ENCODE data around the gene RBM7. TPM values are rescaled to one million over a fixed set of nuclear protein-coding genes. Genes with fewer than 3 reads are reported as not detected.

RBM7 gene, protein sequence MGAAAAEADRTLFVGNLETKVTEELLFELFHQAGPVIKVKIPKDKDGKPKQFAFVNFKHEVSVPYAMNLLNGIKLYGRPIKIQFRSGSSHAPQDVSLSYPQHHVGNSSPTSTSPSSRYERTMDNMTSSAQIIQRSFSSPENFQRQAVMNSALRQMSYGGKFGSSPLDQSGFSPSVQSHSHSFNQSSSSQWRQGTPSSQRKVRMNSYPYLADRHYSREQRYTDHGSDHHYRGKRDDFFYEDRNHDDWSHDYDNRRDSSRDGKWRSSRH
- total RNA-seq: 26.2 and 46.3 TPM in 2 replicates

DNA sequence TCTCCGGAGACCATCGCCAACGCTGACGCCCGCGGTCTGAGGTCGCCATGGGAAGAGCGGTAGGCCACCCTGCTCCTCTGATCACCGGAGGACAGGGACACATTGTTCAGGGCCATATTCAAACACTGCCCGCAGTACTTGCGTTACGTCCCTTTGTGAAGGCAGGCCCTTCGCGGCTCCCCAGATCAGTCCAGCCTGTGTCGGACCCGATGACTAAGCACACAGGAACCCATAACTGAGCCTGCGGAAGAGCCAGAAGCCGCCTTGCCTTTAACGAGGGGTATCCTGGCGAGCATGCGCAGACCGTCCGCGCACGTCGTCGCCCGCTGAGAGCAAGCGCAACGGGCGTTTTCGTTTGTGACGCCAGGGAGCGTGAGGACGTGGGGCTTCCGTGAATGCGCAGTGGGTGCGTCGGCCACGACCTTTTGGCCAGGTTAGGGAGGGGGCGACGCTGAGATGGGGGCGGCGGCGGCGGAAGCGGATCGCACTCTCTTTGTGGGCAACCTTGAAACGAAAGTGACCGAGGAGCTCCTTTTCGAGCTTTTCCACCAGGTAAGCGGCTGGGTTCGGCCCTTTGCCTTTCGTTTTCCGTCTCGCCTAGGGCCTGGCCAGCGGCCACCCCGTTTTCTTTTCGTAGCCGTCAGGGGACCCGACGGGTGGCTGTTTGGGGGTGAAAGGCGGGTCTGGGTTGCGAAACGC is at the start of gene RBM7, which contains the start of gene C11orf71:
TSS of gene RBM7 (plus strand) at position 451 of the 699 bp plus-strand sequence. CDS start at position 457, 6 bp downstream.
TSS of gene C11orf71 (minus strand) at position 296 of the 699 bp plus-strand sequence. CDS start at position 116, 180 bp downstream.

DNA sequence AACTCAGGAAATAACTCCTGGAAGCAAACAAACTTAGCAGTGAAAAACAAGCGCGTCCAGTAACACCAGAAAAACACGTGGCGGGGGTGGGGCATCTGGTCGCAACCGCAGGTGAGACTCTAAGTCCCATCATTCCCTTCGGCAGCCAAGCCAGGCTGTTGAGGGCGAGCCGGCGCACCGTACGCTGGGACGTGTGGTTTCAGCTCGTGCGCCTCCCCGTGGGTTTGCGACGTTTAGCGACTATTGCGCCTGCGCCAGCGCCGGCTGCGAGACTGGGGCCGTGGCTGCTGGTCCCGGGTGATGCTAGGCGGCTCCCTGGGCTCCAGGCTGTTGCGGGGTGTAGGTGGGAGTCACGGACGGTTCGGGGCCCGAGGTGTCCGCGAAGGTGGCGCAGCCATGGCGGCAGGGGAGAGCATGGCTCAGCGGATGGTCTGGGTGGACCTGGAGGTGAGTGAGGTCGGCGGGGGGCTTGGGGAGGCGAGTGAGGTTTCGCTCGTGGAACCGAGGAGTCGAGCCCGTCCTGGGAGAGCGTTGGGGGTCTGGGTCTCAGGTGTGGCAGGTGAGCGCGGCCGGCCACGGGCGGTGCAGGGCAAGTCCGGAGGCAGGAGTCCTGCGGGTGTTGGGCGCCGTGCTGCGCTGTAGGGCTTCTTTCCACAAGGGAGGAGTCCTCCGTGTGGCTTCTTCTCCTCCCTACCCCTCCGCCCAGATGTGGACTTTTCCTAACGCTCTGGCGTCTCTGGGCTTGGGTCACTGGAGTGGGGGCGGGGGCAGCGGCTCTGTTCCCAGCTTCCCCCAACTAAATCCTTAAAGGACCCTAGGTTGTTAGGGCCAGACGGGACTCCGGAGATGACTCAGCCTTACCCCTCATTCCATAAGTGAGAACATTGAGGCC is 39.0 kb downstream of the RBM7 start, which contains the start of gene REXO2:
TSS of gene REXO2 (plus strand) at position 239 of the 892 bp plus-strand sequence. CDS start at position 301, 62 bp downstream.

Other genes starting within 250 kb of the RBM7 start
- 574 and 699 TPM in 2 replicates for gene NNMT, start 104.3 kb upstream of the RBM7 start, total RNA-seq
- 3.2 and 5.7 TPM in 2 replicates for gene C11orf71, start 155 bp upstream of the RBM7 start, total RNA-seq
- 275 and 279 TPM in 2 replicates for gene REXO2, start 38.8 kb downstream of the RBM7 start, total RNA-seq
- gene NXPE1, start 159.2 kb downstream of the RBM7 start, total RNA-seq: not detected in 2 replicates
- not detected in 2 replicates for gene NXPE4, start 195.1 kb downstream of the RBM7 start, total RNA-seq